T-helper 2 cell treated with Interferon-gamma antibody and Interleukin-4, amounts not matched to agents 100 ng/mL and 5 ng/mL, for 36 hours (primary cell): ENCODE results near the gene SHISA8. TPM values are rescaled to one million over a fixed set of nuclear protein-coding genes. Genes with fewer than 3 reads are reported as not detected.

Experiments
- intact Hi-C: fragments of 100-400 bp; cut with micrococcal nuclease; formaldehyde crosslinking; loops from one replicate; pipeline ENCODE4 v1.15.1; 2023
- total RNA-seq: library from RNA; stranded (reverse); gene quantifications from 2 replicates; pipeline ENCODE4 v1.2.3, GENCODE V29; 2022

SHISA8 gene
- total RNA-seq, 1 donor from 2014 or later = not detected

- intact Hi-C loops = no loop called here
These were observed 1.1 kb upstream of the SHISA8 start for GRCh38 chr22:41915786-41916493.

DNA sequence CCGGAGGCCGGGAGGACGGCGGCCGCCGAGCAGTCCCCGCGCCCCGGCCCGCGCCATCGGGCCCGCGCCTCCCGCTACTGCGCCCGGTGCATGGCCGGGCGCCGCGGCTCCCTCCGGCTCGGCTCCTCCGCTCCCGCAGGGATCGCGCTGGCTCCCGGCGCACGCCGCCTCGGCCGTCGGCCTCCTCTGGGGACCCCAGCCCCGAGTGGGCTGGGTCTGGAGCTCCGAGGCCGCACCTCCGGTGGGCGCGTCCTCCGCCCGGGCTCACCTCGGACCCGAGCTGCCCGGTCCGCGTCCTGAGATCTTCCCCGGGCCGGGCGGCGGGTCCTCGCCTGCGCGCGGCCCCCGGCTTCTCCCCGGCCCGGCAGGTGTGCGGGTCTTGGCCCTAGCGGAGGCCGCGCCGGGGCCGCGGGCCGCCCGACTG is 251 bp downstream of the SHISA8 start:
- intact Hi-C loops = no loop called here

- intact Hi-C loops = no loop called here
These were observed 886 bp downstream of the SHISA8 start for GRCh38 chr22:41913842-41914534.

GRCh38 chr22:41913040-41913719 is 1.7 kb downstream of the SHISA8 start:
- intact Hi-C loops = no loop called here

DNA sequence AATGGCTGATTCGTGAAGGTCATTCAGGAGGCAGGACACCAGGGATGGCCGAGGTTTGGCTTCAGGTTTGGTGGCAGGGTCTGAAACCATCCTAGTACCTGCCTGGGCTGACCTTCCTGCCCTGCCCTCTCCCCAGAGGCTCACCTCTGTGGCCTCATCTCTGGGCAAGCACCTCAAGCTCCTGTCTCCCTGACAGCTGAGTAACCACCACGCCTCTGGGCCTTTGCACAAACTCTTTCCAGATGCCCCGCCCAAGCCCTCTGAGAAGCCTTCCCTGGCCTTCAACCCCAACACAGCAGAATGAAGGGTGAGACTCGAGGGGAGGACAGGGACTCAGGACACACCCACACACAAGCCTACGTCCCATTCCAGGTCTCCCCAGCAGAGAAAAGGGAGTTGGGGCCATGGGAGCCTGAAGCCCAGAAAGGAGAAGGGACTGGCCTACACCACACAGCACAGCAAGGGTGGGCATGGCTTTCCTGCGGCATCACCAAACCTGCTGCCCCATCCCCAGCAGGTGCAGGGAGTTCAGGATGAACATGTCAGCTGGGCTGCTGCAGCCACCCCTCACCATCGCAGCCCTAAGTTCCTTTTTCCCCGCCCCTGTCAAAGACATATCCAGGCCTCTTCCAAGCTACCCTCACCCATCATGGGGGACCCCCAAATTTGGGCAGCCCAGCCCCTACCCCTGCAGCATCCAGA is 2.4 kb downstream of the SHISA8 start:
- intact Hi-C loops = no loop called here

DNA sequence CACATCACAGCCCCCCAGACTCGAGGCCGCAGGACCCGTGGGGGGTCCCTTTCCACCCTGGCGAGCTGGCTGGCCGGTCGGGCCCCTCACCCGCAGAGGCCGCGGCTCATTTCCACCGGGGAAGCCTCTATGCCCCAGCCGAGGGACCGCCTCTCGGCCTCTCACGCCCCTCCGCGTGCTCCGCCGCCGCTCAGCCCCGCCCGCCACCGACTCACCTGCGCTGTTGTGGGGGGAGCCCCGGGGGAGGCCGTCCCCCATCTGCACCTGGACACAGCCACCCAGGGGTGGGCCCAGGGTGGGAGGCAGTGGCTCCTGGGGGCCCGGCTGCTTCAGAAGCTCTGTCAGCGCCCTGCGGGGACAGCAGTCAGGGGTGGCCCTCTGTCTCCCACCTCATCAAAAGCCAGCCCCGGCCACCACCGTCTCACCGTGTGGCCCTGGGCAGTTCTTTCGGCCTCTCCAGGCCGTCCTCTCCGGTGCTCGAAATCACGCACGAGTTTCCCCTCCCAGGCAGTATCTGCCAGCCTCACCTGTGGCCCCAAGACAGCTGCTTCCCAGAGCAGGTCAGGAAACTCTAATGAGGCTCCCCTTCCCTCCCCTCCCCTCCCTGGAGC is 3.8 kb downstream of the SHISA8 start:
- intact Hi-C loops = no loop called here

DNA sequence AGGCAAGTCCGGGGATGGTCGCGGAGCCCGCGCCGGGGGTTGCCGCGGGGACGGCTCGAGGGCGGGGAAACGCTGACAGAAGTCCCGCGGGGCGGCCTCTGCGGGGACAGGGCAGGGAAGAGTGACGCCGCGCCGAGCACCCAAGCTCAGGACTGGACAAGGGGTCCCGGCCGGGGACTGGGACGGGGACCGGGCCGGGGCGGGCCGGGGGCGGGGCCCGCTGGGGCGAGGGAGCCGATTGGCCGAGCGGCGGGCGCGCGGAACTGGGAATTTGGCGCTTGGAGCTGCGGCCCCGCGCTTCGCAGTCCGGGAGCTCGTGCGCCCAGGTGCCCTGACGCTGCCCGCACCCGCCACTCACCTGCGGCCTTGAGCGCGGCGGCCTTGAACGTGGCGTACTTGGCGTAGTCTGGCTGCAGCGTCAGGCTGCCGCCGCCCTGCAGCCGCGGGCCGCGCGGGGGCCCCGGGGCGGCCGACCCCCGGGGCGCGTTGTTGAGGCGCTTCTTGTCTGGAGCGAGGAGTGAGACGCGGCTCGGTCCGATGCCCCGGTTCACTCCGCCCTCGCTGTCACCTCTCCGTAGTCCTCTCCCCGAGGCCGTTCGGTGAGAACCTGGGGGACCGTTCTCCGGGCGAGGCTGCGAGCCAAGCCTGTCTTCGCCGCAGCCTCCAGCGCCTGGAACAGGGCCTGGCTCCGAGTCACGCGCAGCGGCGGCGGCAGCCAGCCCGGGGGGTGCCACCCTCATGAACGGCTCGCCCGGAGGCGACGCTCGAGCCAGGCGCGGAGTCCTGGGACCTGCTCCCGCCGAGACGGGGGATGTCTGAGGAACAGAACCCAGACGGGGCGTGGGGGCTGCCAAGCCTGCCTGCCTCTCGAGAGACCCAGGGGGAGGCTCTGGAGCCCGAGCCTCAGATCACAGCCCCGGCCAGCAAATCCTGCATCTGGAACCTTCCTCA is 4.5 kb downstream of the SHISA8 start:
- intact Hi-C loops = no loop called here

- intact Hi-C loops = no loop called here
These were observed 5.4 kb downstream of the SHISA8 start for GRCh38 chr22:41909310-41910049.

DNA sequence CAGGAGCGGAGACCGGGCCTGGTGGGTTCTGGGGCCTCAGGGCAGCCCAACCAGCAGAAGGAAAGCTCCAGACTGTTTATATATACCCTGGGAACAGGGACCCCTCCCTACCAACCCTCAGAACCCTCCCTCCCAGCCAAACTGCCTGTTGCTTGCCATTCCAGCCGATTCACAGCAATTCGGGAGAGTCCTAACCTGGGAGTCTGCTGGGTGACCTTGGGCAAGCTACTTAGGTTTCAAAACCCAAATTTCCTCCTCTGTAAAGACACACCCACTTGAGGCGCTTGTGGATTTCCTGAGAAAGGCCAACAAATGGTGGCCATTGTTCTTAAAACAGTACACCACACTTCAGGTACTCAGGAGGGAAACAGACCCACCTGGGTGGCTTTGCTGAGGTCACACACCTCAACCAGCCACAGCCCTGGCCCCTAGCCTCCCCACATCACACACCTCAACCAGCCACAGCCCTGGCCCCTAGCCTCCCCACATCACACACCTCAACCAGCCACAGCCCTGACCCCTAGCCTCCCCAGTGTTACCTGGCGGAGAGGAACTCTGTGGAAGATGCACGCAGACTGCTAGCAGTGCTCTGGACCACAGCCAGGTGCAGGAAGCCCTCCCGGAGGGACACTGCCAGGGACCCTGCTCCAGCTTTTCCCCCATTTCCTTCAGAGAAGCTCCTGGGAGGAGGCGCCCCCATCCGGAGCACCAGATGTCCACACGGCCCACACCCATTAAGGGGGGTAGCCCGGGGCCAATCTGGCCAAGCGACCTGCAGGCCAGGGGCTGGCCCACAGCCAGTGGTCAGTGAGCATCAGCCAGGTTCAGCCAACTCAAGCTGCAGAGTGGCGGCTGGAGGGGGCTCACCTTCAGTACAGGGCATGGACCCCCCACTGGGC is 6.2 kb downstream of the SHISA8 start:
- intact Hi-C loops = no loop called here

- intact Hi-C loops = no loop called here
These were observed 7.2 kb downstream of the SHISA8 start for GRCh38 chr22:41907436-41908401.

DNA sequence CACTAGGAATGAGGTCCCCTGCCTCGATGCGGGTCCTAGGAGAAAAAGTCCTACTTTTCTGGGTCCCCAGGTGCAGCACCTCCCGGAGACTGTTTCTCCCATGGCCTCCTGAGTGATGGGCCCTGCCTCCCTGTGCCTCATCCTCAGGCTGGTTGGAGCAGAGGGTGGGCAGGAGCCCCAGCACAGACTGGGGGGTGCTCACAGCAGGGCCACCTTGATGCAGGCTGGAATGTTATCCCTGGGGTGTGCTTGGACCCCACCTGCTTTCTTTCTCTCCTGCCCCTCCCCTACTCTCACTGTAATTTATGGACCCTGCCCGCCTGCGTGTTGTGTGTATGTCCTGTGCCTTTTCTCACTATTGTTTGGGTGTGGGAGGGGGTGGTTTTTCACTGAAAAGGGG is 8.1 kb downstream of the SHISA8 start:
- intact Hi-C loops = no loop called here

DNA sequence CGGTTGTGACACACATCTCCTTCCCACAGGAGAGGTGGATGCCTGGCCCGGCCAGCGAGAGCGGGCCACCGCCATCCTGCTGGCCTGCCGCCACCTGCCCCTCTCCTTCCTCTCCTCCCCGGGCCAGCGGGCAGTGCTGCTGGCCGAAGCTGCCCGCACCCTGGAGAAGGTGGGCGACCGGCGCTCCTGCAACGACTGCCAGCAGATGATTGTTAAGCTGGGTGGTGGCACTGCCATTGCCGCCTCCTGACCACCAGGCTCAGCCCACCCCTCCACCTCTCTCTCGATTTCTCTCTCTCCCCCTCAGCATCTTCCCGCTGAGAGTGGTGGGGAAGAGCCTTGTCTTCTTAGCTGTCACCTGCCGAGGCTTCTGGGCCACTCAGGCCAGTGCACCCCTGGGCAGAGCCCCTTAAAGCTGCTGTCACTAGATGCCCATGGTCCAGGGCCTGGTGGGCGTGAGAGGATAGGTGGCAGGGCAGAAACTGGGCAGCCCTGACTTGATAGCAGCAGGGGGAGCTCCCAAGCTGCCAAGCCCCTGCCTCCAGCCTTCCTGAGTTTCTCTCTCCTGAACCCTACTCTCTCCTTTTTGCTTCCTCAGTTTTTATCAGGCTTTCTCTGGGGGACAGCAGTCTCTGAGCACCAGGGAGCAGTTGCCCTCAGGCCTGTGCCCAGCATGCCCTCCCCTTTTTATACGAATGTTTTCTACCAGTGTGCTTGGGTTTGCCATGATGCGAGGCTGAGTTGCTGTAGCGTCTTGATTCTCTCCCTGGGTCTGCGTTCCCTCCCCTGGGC is 9.3 kb downstream of the SHISA8 start:
- intact Hi-C loops = no loop called here

DNA sequence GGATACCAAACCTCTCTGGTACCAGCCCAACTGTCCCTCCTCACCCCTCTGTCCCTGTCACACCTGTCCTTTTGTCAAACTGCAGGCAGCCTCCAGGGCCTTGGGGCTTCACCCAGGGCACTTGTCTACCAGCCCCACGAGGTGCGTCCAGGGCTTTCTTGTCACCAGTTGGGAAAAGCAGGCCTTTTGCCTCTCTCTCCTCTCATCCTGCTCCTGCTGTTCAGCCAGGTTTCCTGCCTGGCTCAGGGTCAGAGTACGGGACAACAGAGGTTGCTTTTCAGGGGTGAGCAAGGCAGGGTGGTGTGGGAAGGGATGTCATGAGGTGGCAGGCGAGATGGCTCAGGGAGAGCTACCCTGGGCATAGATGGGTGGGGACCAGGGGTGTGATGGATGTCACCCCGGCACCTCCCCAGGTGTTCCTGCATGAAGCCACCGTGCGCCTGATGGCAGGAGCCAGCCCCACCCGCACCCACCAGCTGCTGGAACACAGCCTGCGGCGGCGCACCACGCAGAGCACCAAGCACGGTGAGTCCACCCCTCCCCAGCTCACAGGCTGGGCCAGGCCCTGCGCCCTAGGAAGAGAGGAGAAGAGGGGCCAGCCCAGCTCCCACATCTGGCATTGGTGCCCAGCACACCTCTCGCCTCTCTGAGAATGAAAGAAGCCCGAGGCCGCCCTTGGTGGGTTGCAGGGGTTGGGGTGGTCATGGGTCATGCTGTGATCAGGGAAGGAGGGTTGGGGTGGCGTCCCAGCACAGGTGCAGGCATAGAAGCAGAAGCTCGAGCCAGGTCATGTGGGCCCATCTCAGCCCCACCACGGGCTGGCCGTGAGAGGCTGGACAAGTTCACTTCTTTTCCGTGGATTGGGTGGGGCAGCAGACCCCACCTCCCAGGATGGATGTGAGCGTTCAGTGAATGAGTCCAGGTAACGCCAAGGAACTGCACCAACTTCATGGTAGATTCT is 10.1 kb downstream of the SHISA8 start:
- intact Hi-C loops = no loop called here

DNA sequence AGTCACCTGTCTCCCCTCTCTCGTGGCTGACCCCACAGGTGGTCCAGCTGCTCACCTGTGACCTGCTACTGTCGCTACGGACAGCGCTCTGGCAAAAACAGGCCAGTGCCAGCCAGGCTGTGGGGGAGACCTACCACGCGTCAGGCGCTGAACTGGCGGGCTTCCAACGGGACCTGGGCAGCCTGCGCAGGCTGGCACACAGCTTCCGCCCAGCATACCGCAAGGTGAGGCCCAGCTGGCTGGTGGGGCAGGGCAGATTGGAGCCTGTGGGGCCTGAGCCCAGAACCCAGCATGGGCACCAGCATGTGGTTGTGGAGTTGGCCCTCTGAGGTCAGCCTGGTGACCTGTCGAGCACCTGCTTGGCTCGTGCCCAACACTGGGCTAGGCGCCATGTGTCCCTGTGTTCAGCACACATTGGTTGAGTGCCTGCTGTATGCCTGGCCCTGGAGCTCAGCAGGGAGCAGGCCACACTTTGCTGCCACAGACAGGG is 11.9 kb downstream of the SHISA8 start:
- intact Hi-C loops = no loop called here

DNA sequence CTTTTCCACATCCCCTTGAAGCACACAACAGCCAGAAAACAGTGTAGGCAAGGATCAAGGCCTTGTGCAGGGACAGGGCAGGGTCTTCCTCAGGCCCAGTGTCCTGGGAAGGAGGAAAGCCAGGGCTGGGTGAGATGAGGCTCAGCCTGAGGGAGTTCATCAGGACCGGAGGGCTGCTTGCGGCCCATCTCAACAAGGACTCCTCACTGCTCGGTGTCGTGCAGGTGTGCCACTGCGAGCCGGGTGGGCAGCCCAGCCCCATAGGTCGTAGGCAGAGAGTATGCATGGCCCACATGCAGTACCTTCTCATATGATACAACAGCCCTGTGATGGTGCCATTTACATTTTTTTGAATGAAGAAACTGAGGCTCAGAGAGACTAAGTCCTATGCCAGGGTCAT is 12.9 kb downstream of the SHISA8 start:
- intact Hi-C loops = no loop called here
